K562 (cell line): ENCODE data around the gene EXOC5. TPM values are rescaled to one million over a fixed set of nuclear protein-coding genes. Genes with fewer than 3 reads are reported as not detected.

Experiments
- ATAC-seq: fragments of 200-7000 bp; cut with Tn5 transposase; 3 replicates; pipeline ENCODE4 v1.9.1; 2020; ENCODE audit warnings: moderate library complexity
- BruUV-seq: library from RNA; stranded (reverse); fragments of 400-500 nt; replicated peaks from 2 replicates; lab custom pipeline; 2021; lab: Mats Ljungman, UMichigan
- CTCF ChIA-PET: fragments of 300-600 bp; formaldehyde crosslinking; extraction: SDS; loops from one replicate; lab custom pipeline; 2021; ENCODE audit warnings: low intra/inter-chr PET ratio; lab: Yijun Ruan, JAX
- POLR2A ChIA-PET: fragments of 300-600, 350-650 bp; sonication (Branson Sonifier 250); formaldehyde crosslinking; extraction: SDS; loops from one replicate; lab custom pipeline; 2021; ENCODE audit warnings: antibody characterized with exemption, inconsistent platforms; lab: Yijun Ruan, JAX
- DNase-seq, 4 experiments: peaks; one replicate each; pipeline versions ENCODE4 v3.0.0 to v3.0.0-alpha.2; 2011 to 2018; ENCODE audit warnings: low spot score in 3 of 4, mixed read lengths in 3 of 4; ENCODE audit errors: extremely low read depth in 1 of 4
- FAIRE-seq: peaks from 2 replicates; lab custom pipeline; 2011; peaks lifted over from hg19 to GRCh38; lab: Jason Lieb, UNC
- H2AFZ ChIP-seq: 2 replicates; pipeline ENCODE4 v1.6.0; 2011; ENCODE audit warnings: low read depth, low read length, control low read depth, inconsistent platforms
- H3K27ac ChIP-seq: fragments of 200-600 bp; 3 replicates; pipeline ENCODE4 v1.8.0; 2011; ENCODE audit warnings: low read depth, mild to moderate bottlenecking, control low read depth, inconsistent platforms, low read length, moderate library complexity, mixed read lengths; ENCODE audit errors: extremely low read depth
- H3K27me3 ChIP-seq, 2 experiments: fragments of 300-600 bp in 1 of 2; 2 replicates in 1 of 2; 3 replicates in 1 of 2; pipeline versions ENCODE4 v1.6.0 to v1.8.0; 2011; ENCODE audit warnings: inconsistent platforms in 2 of 2, low read length in 2 of 2, mild to moderate bottlenecking in 1 of 2, mixed read lengths in 1 of 2, moderate library complexity in 1 of 2; ENCODE audit not compliant: control insufficient read depth in 2 of 2, insufficient read depth in 2 of 2
- H3K36me3 ChIP-seq: fragments of 300-600 bp; 3 replicates; pipeline ENCODE4 v1.8.0; 2011; ENCODE audit warnings: mild to moderate bottlenecking, low read length, inconsistent platforms; ENCODE audit not compliant: control insufficient read depth, insufficient read depth
- H3K4me1 ChIP-seq, 2 experiments: fragments of 200-600 bp in 1 of 2; replicated peaks in 1 of 2; 2 replicates in 1 of 2; 3 replicates in 1 of 2; pipeline versions ENCODE4 v1.5.1 to v1.8.0; 2011; ENCODE audit warnings: inconsistent platforms in 2 of 2, low read length in 2 of 2, mild to moderate bottlenecking in 1 of 2, mixed read lengths in 1 of 2, moderate library complexity in 1 of 2; ENCODE audit not compliant: control insufficient read depth in 2 of 2, insufficient read depth in 2 of 2
- H3K4me2 ChIP-seq: 2 replicates; pipeline ENCODE4 v1.6.1; 2011; ENCODE audit warnings: low read length, control low read depth, inconsistent platforms, mixed read lengths; ENCODE audit not compliant: insufficient read depth
- H3K4me3 ChIP-seq: fragments of 200-600 bp; sonication (generic), shearing (Covaris generic); 2 replicates; pipeline ENCODE4 v1.5.1; 2016; ENCODE audit warnings: control low read depth, inconsistent platforms
- H3K79me2 ChIP-seq: fragments of 200-600 bp; 3 replicates; pipeline ENCODE4 v1.8.0; 2011; ENCODE audit warnings: low read length, inconsistent platforms; ENCODE audit not compliant: control insufficient read depth, insufficient read depth
- H3K9ac ChIP-seq, 2 experiments: 2 replicates each; pipeline versions ENCODE4 v1.6.0 to v1.6.1; 2011; ENCODE audit warnings: low read depth in 2 of 2, low read length in 2 of 2, control low read depth in 1 of 2, inconsistent platforms in 1 of 2, mild to moderate bottlenecking in 1 of 2, mixed read lengths in 1 of 2; ENCODE audit not compliant: insufficient read depth in 1 of 2
- H3K9me1 ChIP-seq: one replicate; pipeline ENCODE4 v1.6.0; 2011; ENCODE audit warnings: inconsistent platforms, mild to moderate bottlenecking, low read length, moderate library complexity; ENCODE audit not compliant: control insufficient read depth, insufficient read depth
- H3K9me3 ChIP-seq: replicated peaks from 2 replicates; pipeline ENCODE4 v1.5.1; 2011; ENCODE audit warnings: low read depth, low read length, inconsistent platforms; ENCODE audit not compliant: control insufficient read depth, insufficient read depth
- H4K20me1 ChIP-seq: replicated peaks from 2 replicates; pipeline ENCODE4 v1.6.1; 2011; ENCODE audit warnings: low read length, inconsistent platforms, mixed read lengths; ENCODE audit not compliant: control insufficient read depth, insufficient read depth
- ADNP ChIP-seq: fragments of 200-800 bp; sonication (Bioruptor generic); IDR thresholded peaks from 2 replicates; pipeline ENCODE4 v1.6.1; 2016; ENCODE audit warnings: missing genetic modification characterization, missing compliant biosample characterization
- ARID1B ChIP-seq: fragments of 450-650 bp; IDR thresholded peaks from 2 replicates; pipeline ENCODE4 v1.6.1; 2016; ENCODE audit warnings: antibody characterized with exemption, mild to moderate bottlenecking, inconsistent platforms
- BCOR ChIP-seq: fragments of 450-650 bp; IDR thresholded peaks from 2 replicates; pipeline ENCODE4 v1.6.1; 2016
- DMBX1 ChIP-seq: fragments of 250-450 bp; sonication (Bioruptor Pico); IDR thresholded peaks from 2 replicates; pipeline ENCODE4 v1.8.0; 2022; ENCODE audit warnings: inconsistent platforms, mild to moderate bottlenecking, moderate library complexity, borderline replicate concordance
- ELF2 ChIP-seq: fragments of 250-450 bp; sonication (Bioruptor Pico); IDR thresholded peaks from 2 replicates; pipeline ENCODE4 v1.5.0; 2021; ENCODE audit warnings: mild to moderate bottlenecking
- EZH2 ChIP-seq: IDR thresholded peaks from 2 replicates; pipeline ENCODE4 v1.6.1; 2012; ENCODE audit warnings: low read depth, mild to moderate bottlenecking, inconsistent platforms, low read length, borderline replicate concordance
- MYC ChIP-seq, 2 experiments: fragments of 250-450 bp in 1 of 2; sonication (Bioruptor Pico) in 1 of 2; IDR thresholded peaks; 2 replicates each; pipeline versions ENCODE4 v1.5.1 to v1.6.1; 2012 to 2021; ENCODE audit warnings: low read depth in 2 of 2, borderline replicate concordance in 1 of 2, improper control_type of control experiment in 1 of 2, low read length in 1 of 2, mild to moderate bottlenecking in 1 of 2, moderate library complexity in 1 of 2
- NCOA4 ChIP-seq: fragments of 450-650 bp; IDR thresholded peaks from 2 replicates; pipeline ENCODE4 v1.6.1; 2018; ENCODE audit warnings: mild to moderate bottlenecking; ENCODE audit not compliant: partially characterized antibody
- RBM14 ChIP-seq: fragments of 200-400 bp; formaldehyde crosslinking; IDR thresholded peaks from 2 replicates; pipeline ENCODE4 v1.6.1; 2018; ENCODE audit warnings: low read depth, mild to moderate bottlenecking, low read length, moderate library complexity, borderline replicate concordance; ENCODE audit not compliant: insufficient read depth
- RBM34 ChIP-seq: fragments of 200-400 bp; formaldehyde crosslinking; IDR thresholded peaks from 2 replicates; pipeline ENCODE4 v1.6.1; 2018; ENCODE audit warnings: low read length, borderline replicate concordance; ENCODE audit not compliant: insufficient read depth
- SLC30A9 ChIP-seq: fragments of 250-450 bp; sonication (Bioruptor Pico); IDR thresholded peaks from 2 replicates; pipeline ENCODE4 v1.8.0; 2022; ENCODE audit warnings: mild to moderate bottlenecking, moderate library complexity
- SMARCA5 ChIP-seq: fragments of 450-650 bp; IDR thresholded peaks from 2 replicates; pipeline ENCODE4 v1.6.1; 2016
- SNRNP70 ChIP-seq: fragments of 200-400 bp; formaldehyde crosslinking; optimal IDR thresholded peaks from 2 replicates; pipeline ENCODE3; 2017; ENCODE audit warnings: low read depth, low read length
- ZFP91 ChIP-seq: sonication (generic); formaldehyde crosslinking; IDR thresholded peaks from 2 replicates; pipeline ENCODE4 v1.8.0; 2022; ENCODE audit warnings: mild to moderate bottlenecking, missing genetic modification reagents
- ZNF707 ChIP-seq: fragments of 250-450 bp; sonication (Bioruptor Pico); conservative IDR thresholded peaks from 2 replicates; pipeline ENCODE4 v1.8.0; 2022; ENCODE audit warnings: inconsistent platforms, mild to moderate bottlenecking, moderate library complexity
- WGBS: fragments of 100-300 bp; shearing (Covaris generic); methylation state at CpG from one replicate; pipeline ENCODE4 v1.1.6; 2016; ENCODE audit warnings: low coverage, mixed read lengths; ENCODE audit not compliant: insufficient coverage; ENCODE audit errors: missing lambda C conversion rate; 5-methylcytosine and 5-hydroxymethylcytosine counted together
- in situ Hi-C: fragments of 300-500 bp; cut with MboI; formaldehyde crosslinking; loops from 4 replicates; pipeline ENCODE4 v1.15.0; 2018; ENCODE audit warnings: inconsistent platforms, mixed read lengths
- intact Hi-C: fragments of 100-400 bp; cut with micrococcal nuclease; formaldehyde crosslinking; loops from 2 replicates; pipeline ENCODE4 v1.14.2; 2022
- polyA plus RNA-seq, 8 experiments: library from polyadenylated mRNA; depleted of rRNA in 4 of 8; stranded (reverse) in 5 of 8; unstranded in 3 of 8; fragments of >200 nt; fragmentation: Nextera tagmentation in 2 of 8; fragmentation: Illumina TruSeq in 1 of 8; extraction: Ambion mirVana in 2 of 8; extraction: Trizol in 1 of 8; gene quantifications; 2 replicates each; pipeline versions ENCODE4 v1.2.1 to v1.2.3, GENCODE V29; 2011 to 2014; ENCODE audit warnings: inconsistent platforms in 1 of 8, missing spikeins in 1 of 8
- total RNA-seq, 7 experiments: library from RNA; depleted of rRNA in 6 of 7; stranded (reverse); fragments of >200 nt in 6 of 7; fragmentation: Illumina TruSeq in 2 of 7; extraction: Trizol in 2 of 7; gene quantifications; 2 replicates each; pipeline versions ENCODE4 v1.2.1 to v1.2.3, GENCODE V29; 2011 to 2021; ENCODE audit warnings: low replicate concordance in 1 of 7

EXOC5 gene
- total and polyA plus RNA-seq, 9 of the 15 experiments (the other 6 are each of a cell fraction or from before 2014, with no cell fraction given): 5.7 to 50.3 (median 32.0) TPM

DNA sequence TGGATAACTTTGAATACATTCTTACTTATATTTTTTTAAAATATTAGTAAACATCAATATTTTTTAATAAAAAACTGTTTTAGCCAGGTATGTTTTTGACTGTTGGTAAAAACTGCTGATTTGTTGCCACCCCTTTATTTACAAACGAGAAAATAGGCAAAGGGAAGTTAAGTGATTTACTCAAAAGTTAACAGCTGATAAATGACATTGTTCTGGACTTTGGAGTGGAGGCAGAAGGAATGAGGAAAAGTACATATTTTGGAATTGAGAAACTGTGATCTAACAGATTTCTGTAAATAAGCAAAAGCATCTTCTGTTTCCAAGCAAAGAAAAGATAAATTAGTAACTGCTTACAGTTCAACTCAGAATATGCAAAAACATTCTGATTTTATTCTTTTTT lies 4.5 kb upstream of the EXOC5 start (continued):
- no peak for TF ChIP-seq EZH2

- Histone ChIP-seq H3K9me1 (no peaks in the 10 kb centered on the region), H4K20me1 (no peaks in the 10 kb centered on the region), H3K9ac (no peak overlapping the region), H3K4me2 (peak overlapping the region; percentile 44), H3K9me3 (no peaks in the 10 kb centered on the region), H3K27me3 (no peaks in the 10 kb centered on the region), H3K36me3 (peaks cover 2% of the 10 kb centered on the region; the same call in 1 of the 3 replicates), H2AFZ (no peak overlapping the region), H3K4me3 (no peak overlapping the region), H3K4me1 (peaks cover 0 to 7% of the 10 kb centered on the region in 2 experiments; a peak in 3 of 5 replicates), H3K27ac (no peak overlapping the region), H3K79me2 (peaks cover 95% of the 10 kb centered on the region)
- 55% methylated on average over 2 of the region's 2 CpGs for whole genome bisulfite sequencing
- in situ Hi-C loops (no loop called here), intact Hi-C loops (no loop called here)
- ATAC-seq (no peak), FAIRE-seq (no peak), DNase-seq (no peak)
- POLR2A ChIA-PET: no interaction called here
- CTCF ChIA-PET: no interaction called here
- no TSS peak for BruUV-seq
- TF ChIP-seq ZNF707 (CRISPR knock-in tag): no peak
Observed at GRCh38 chr14:57266065-57266464, 2.6 kb downstream of the EXOC5 start.

- Histone ChIP-seq H3K9me3 (no peaks in the 10 kb centered on the region), H3K36me3 (peaks cover 4% of the 10 kb centered on the region), H3K9ac (no peak overlapping the region), H3K4me1 (peaks cover 4 to 16% of the 10 kb centered on the region in 2 experiments; a peak in 3 of 5 replicates), H3K9me1 (no peaks in the 10 kb centered on the region), H3K79me2 (peaks cover 93% of the 10 kb centered on the region), H3K27ac (no peak overlapping the region), H3K4me3 (no peak overlapping the region), H2AFZ (no peak overlapping the region), H3K27me3 (no peaks in the 10 kb centered on the region), H3K4me2 (no peak overlapping the region), H4K20me1 (no peaks in the 10 kb centered on the region)
- ChIA-PET CTCF (no interaction called here), POLR2A (no interaction called here)
- FAIRE-seq (no peak), ATAC-seq (no peak), DNase-seq (no peak)
- intact Hi-C loops (no loop called here), in situ Hi-C loops (no loop called here)
- BruUV-seq: no TSS peak
- 0 out of 2 replicates have a peak, but pooled peaks have one; percentile 45 for TF ChIP-seq SMARCA5
- no peak for TF ChIP-seq ARID1B
- no peak for TF ChIP-seq SNRNP70
- no peak for TF ChIP-seq DMBX1 (CRISPR knock-in tag)
- no peak for TF ChIP-seq MYC (IDR thresholded peaks at IDR 0.05; ENCODE audit: low read depth, low read length)
- no peak for TF ChIP-seq MYC (CRISPR knock-in tag; IDR thresholded peaks at IDR 0.05; ENCODE audit: borderline replicate concordance, low read depth)
- TF ChIP-seq ELF2 (CRISPR knock-in tag): no peak
- TF ChIP-seq SLC30A9 (CRISPR knock-in tag): no peak
- no peak for TF ChIP-seq RBM14
- no peak for TF ChIP-seq RBM34
- peak; percentile 77 for TF ChIP-seq BCOR
- peak; percentile 69; the same call in 1 of the 2 replicates for TF ChIP-seq ADNP (tag)
- no peak for TF ChIP-seq NCOA4
- no peak for TF ChIP-seq ZFP91 (CRISPR knock-in tag)
Observed at GRCh38 chr14:57262117-57262516, 6.6 kb downstream of the EXOC5 start.
